HepG2 (cell line): ENCODE measurements around the gene TBC1D22A. TPM values are rescaled to one million over a fixed set of nuclear protein-coding genes. Genes with fewer than 3 reads are reported as not detected.
A peak's percentile ranks its signal among the peaks of the same experiment; 100 is the strongest.

Experiments
- ATAC-seq: fragments of 200-7000 bp; cut with Tn5 transposase; 3 replicates; pipeline ENCODE4 v1.9.1; 2020; ENCODE audit warnings: mild to moderate bottlenecking, moderate library complexity
- BruUV-seq: library from RNA; stranded (reverse); fragments of 400-500 nt; replicated peaks from 2 replicates; lab custom pipeline; 2021; lab: Mats Ljungman, UMichigan
- CTCF ChIA-PET: fragments of 300-600 bp; formaldehyde crosslinking; extraction: SDS; loops from one replicate; lab custom pipeline; 2021; ENCODE audit warnings: low total read pairs, inconsistent platforms, low intra/inter-chr PET ratio; lab: Yijun Ruan, JAX
- POLR2A ChIA-PET: fragments of 350-600 bp; sonication (Branson Sonifier 250); formaldehyde crosslinking; loops from one replicate; lab custom pipeline; 2020; ENCODE audit warnings: antibody characterized with exemption, inconsistent platforms; lab: Yijun Ruan, JAX
- DNase-seq: peaks from one replicate; pipeline ENCODE4 v3.0.0-alpha.2; 2015; ENCODE audit warnings: low spot score
- FAIRE-seq: peaks from 3 replicates; lab custom pipeline; 2011; peaks lifted over from hg19 to GRCh38; lab: Jason Lieb, UNC
- H2AFZ ChIP-seq: one replicate; pipeline ENCODE4 v1.6.1; 2011; ENCODE audit warnings: low read length, inconsistent platforms
- H3K27ac ChIP-seq: fragments of 300-600 bp; 3 replicates; pipeline ENCODE4 v1.8.0; 2011; ENCODE audit warnings: mixed run types, mild to moderate bottlenecking, mixed read lengths, low read length, inconsistent platforms; ENCODE audit not compliant: insufficient read depth; ENCODE audit errors: extremely low read length
- H3K27me3 ChIP-seq, 2 experiments: fragments of 200-600 bp in 1 of 2; 2 replicates in 1 of 2; 3 replicates in 1 of 2; pipeline versions ENCODE4 v1.6.0 to v1.8.0; 2011; ENCODE audit warnings: low read length in 2 of 2, mild to moderate bottlenecking in 2 of 2, moderate library complexity in 2 of 2, inconsistent platforms in 1 of 2; ENCODE audit not compliant: insufficient read depth in 2 of 2, control insufficient read depth in 1 of 2
- H3K36me3 ChIP-seq, 2 experiments: fragments of 200-600 bp in 1 of 2; replicated peaks in 1 of 2; 2 replicates in 1 of 2; 3 replicates in 1 of 2; pipeline versions ENCODE4 v1.5.1 to v1.8.0; 2011; ENCODE audit warnings: low read length in 2 of 2, inconsistent platforms in 1 of 2; ENCODE audit not compliant: insufficient read depth in 2 of 2, control insufficient read depth in 1 of 2
- H3K4me1 ChIP-seq: 2 replicates; pipeline ENCODE4 v1.5.1; 2012; ENCODE audit warnings: low read length, inconsistent platforms; ENCODE audit not compliant: insufficient read depth
- H3K4me2 ChIP-seq: 2 replicates; pipeline ENCODE4 v1.6.0; 2011; ENCODE audit warnings: low read depth, low read length, inconsistent platforms
- H3K4me3 ChIP-seq, 3 experiments: fragments of 200-600 bp in 1 of 3; sonication (generic), shearing (Covaris generic) in 1 of 3; replicated peaks in 1 of 3; 2 replicates each; pipeline ENCODE4 v1.5.1; 2011 to 2016; ENCODE audit warnings: low read length in 3 of 3, inconsistent platforms in 2 of 3, low read depth in 2 of 3, mild to moderate bottlenecking in 2 of 3, control low read depth in 1 of 3, mixed read lengths in 1 of 3; ENCODE audit not compliant: insufficient read depth in 1 of 3
- H3K79me2 ChIP-seq: one replicate; pipeline ENCODE4 v1.6.1; 2011; ENCODE audit warnings: low read length, inconsistent platforms; ENCODE audit not compliant: insufficient read depth
- H3K9ac ChIP-seq: 2 replicates; pipeline ENCODE4 v1.6.0; 2011; ENCODE audit warnings: mild to moderate bottlenecking, low read depth, low read length, inconsistent platforms; ENCODE audit not compliant: insufficient read depth
- H3K9me3 ChIP-seq: 2 replicates; pipeline ENCODE4 v1.5.1; 2012; ENCODE audit warnings: mild to moderate bottlenecking, low read length
- H4K20me1 ChIP-seq: 2 replicates; pipeline ENCODE4 v1.6.0; 2011; ENCODE audit warnings: inconsistent platforms, mild to moderate bottlenecking, low read length, moderate library complexity; ENCODE audit not compliant: insufficient read depth
- ARNTL ChIP-seq: sonication (generic); formaldehyde crosslinking; IDR thresholded peaks from 2 replicates; pipeline ENCODE4 v1.4.0; 2020; ENCODE audit warnings: mild to moderate bottlenecking, missing genetic modification reagents
- FOXP4 ChIP-seq: sonication (generic); formaldehyde crosslinking; IDR thresholded peaks from 2 replicates; pipeline ENCODE4 v1.4.0; 2020; ENCODE audit warnings: missing genetic modification reagents
- KAT8 ChIP-seq: IDR thresholded peaks from 2 replicates; pipeline ENCODE4 v1.6.1; 2016; ENCODE audit warnings: missing genetic modification reagents, missing compliant biosample characterization
- NFE2L2 ChIP-seq: fragments of 150-350 bp; IDR thresholded peaks from 2 replicates; pipeline ENCODE4 v1.6.1; 2014; ENCODE audit warnings: low read length
- NFYB ChIP-seq: sonication (generic); formaldehyde crosslinking; IDR thresholded peaks from 2 replicates; pipeline ENCODE4 v1.4.0; 2020; ENCODE audit warnings: missing genetic modification reagents
- NR3C1 ChIP-seq: sonication (generic); formaldehyde crosslinking; IDR thresholded peaks from 2 replicates; pipeline ENCODE4 v1.4.0; 2020; ENCODE audit warnings: missing genetic modification reagents
- PLSCR1 ChIP-seq: sonication (generic); formaldehyde crosslinking; IDR thresholded peaks from 2 replicates; pipeline ENCODE4 v1.5.0; 2020; ENCODE audit warnings: missing genetic modification reagents, mild to moderate bottlenecking, borderline replicate concordance
- STAG1 ChIP-seq: sonication (generic); formaldehyde crosslinking; IDR thresholded peaks from 2 replicates; pipeline ENCODE4 v1.4.0; 2020; ENCODE audit warnings: missing genetic modification reagents
- ZC3H13 ChIP-seq: sonication (generic); formaldehyde crosslinking; IDR thresholded peaks from 2 replicates; pipeline ENCODE4 v1.8.1; 2023; ENCODE audit warnings: mild to moderate bottlenecking, missing genetic modification reagents, moderate library complexity
- ZFP36 ChIP-seq: fragments of 150-350 bp; IDR thresholded peaks from 2 replicates; pipeline ENCODE4 v1.6.1; 2018; ENCODE audit warnings: borderline replicate concordance, low read length, low read depth; ENCODE audit not compliant: partially characterized antibody
- WGBS: methylation state at CpG from one replicate; pipeline ENCODE4 v1.1.6; 2017; ENCODE audit warnings: low lambda C conversion rate; 5-methylcytosine and 5-hydroxymethylcytosine counted together
- in situ Hi-C: cut with HindIII; loops from 2 replicates; pipeline ENCODE4 v1.10.0; 2017; ENCODE audit warnings: low pct_unique_long_range_greater_than_20kb; ENCODE audit not compliant: extremely low pct_ligation_motif_present
- intact Hi-C: fragments of 100-400 bp; cut with micrococcal nuclease; formaldehyde crosslinking; loops from one replicate; pipeline ENCODE4 v1.10.0; 2022; ENCODE audit not compliant: unreplicated experiment
- polyA plus RNA-seq, 8 experiments: library from polyadenylated mRNA; depleted of rRNA in 3 of 8; stranded (reverse) in 7 of 8; unstranded in 1 of 8; fragments of >200 nt; fragmentation: Illumina TruSeq in 4 of 8; extraction: Trizol in 4 of 8; gene quantifications; 2 replicates each; pipeline versions ENCODE4 v1.2.1 to v1.2.3, GENCODE V29; 2011 to 2016; ENCODE audit warnings: low read depth in 4 of 8, missing spikeins in 1 of 8, mixed read lengths in 1 of 8; ENCODE audit not compliant: insufficient read depth in 1 of 8
- total RNA-seq, 5 experiments: library from RNA; depleted of rRNA; stranded (reverse); fragments of >200 nt; fragmentation: Illumina TruSeq; extraction: Trizol; gene quantifications; 2 replicates each; pipeline ENCODE4 v1.2.3, GENCODE V29; 2016; ENCODE audit warnings: low read depth in 1 of 5

The TBC1D22A gene
- total and polyA plus RNA-seq, 2 of the 13 experiments (the other 11 are each of a cell fraction or from before 2014, with no cell fraction given): 17.3 to 18.0 TPM

- DNase-seq (no peak), ATAC-seq (no peak), FAIRE-seq (no peak)
- ChIA-PET POLR2A (no interaction called here), CTCF (no interaction called here)
- Histone ChIP-seq H3K4me3 (no peak overlapping the region), H3K4me2 (no peak overlapping the region), H4K20me1 (no peaks in the 10 kb centered on the region; the same call in 1 of the 2 replicates), H2AFZ (no peak overlapping the region), H3K4me1 (peaks cover 33% of the 10 kb centered on the region), H3K9ac (no peak overlapping the region), H3K79me2 (no peaks in the 10 kb centered on the region), H3K36me3 (peaks cover 6 to 33% of the 10 kb centered on the region in 2 experiments), H3K27me3 (no peaks in the 10 kb centered on the region), H3K9me3 (no peaks in the 10 kb centered on the region), H3K27ac (no peak overlapping the region)
- WGBS: 96% methylated on average over 12 of the region's 13 CpGs
- intact Hi-C loops (no loop called here), in situ Hi-C loops (no loop called here)
- BruUV-seq: no TSS peak
- no peak for TF ChIP-seq KAT8 (CRISPR knock-in tag)
- 0 out of 2 replicates have a peak, but pooled peaks have one; percentile 14 for TF ChIP-seq STAG1
- no peak for TF ChIP-seq FOXP4 (CRISPR knock-in tag)
Observed at GRCh38 chr22:46896568-46897245, 134.3 kb downstream of the TBC1D22A start.

- 96% methylated on average over 4 of the region's 4 CpGs for WGBS
- Histone ChIP-seq H3K79me2 (no peaks in the 10 kb centered on the region), H3K27ac (no peak overlapping the region), H3K4me1 (peaks cover 33% of the 10 kb centered on the region), H3K9ac (no peak overlapping the region), H2AFZ (no peak overlapping the region)
- no peak for TF ChIP-seq NFYB (CRISPR knock-in tag)
- TF ChIP-seq NR3C1 (CRISPR knock-in tag): no peak
- TF ChIP-seq FOXP4 (CRISPR knock-in tag): no peak
- TF ChIP-seq ZFP36: no peak
- no peak for TF ChIP-seq ARNTL (CRISPR knock-in tag)
- no peak for TF ChIP-seq ZC3H13 (CRISPR knock-in tag)
- TF ChIP-seq NFE2L2: no peak
- TF ChIP-seq PLSCR1 (CRISPR knock-in tag): no peak
- TF ChIP-seq, all 625 proteins: peak for 0
- Histone ChIP-seq H3K36me3 (peaks cover 6 to 31% of the 10 kb centered on the region in 2 experiments), H3K27me3 (no peaks in the 10 kb centered on the region), H3K4me2 (no peak overlapping the region), H4K20me1 (no peaks in the 10 kb centered on the region; the same call in 1 of the 2 replicates), H3K9me3 (no peaks in the 10 kb centered on the region), H3K4me3 (no peak overlapping the region)
- FAIRE-seq (no peak), ATAC-seq (no peak), DNase-seq (no peak)
- ChIA-PET POLR2A (no interaction called here), CTCF (no interaction called here)
- intact Hi-C loops (no loop called here), in situ Hi-C loops (no loop called here)
- BruUV-seq: no TSS peak
Observed at GRCh38 chr22:46897246-46897623, 134.8 kb downstream of the TBC1D22A start.
